ENCODE measurements around the gene SEMA5A. TPM values are rescaled to one million over a fixed set of nuclear protein-coding genes. Genes with fewer than 3 reads are reported as not detected.

Gene SEMA5A
- polyA plus RNA-seq, 1 experiment, result 98.4 TPM

DNA sequence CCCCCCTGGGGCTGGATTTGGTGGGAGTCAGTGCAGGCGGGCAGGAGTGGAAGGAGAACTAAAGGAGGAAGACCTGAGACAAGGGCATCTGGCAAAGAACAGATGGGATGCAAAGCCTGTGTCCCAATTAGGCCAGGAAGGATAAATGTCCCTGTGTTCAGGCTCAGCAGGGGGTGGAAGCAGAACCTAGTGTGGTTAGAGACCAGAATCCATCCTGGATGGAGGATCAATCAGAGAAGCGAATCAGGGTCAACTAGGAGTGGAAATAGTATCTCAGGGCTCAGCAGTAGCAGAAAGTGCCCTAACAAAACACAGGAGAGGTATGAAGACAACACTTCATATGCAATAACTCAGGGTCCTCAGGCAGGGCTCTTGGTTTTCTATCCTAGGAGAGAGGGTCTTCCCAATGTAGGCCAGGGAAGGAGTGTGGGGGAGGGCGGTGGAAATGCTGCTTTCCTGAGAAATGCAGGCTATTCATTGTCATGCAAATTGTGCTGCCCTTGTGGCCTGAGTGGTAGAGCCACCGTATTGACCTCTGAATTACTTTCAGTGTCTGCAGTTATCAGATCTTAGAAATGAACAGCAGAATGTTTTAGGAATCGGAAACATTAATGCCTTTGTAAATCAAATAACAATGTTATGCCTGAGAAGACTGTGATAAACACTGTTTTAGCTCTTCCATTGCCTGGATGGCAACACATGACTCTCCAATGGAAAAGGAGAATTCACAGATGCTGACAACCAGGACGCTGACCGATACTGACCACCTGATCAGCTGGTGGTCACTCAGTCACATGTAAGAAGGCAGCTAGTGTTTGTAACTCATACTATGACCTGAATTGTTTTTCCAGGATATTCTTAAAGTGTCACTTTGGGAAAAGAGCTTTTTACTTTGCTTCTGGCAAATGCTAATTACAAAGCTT, 323.6 kb downstream of the SEMA5A start:
- DNase-seq (ENCODE audit: low read depth), result no peak
- H3K27me3 ChIP-seq (ENCODE audit: control insufficient read depth, insufficient read depth, low read length), result no peaks in the 10 kb centered on the region
- TF ChIP-seq, protein P1, sequence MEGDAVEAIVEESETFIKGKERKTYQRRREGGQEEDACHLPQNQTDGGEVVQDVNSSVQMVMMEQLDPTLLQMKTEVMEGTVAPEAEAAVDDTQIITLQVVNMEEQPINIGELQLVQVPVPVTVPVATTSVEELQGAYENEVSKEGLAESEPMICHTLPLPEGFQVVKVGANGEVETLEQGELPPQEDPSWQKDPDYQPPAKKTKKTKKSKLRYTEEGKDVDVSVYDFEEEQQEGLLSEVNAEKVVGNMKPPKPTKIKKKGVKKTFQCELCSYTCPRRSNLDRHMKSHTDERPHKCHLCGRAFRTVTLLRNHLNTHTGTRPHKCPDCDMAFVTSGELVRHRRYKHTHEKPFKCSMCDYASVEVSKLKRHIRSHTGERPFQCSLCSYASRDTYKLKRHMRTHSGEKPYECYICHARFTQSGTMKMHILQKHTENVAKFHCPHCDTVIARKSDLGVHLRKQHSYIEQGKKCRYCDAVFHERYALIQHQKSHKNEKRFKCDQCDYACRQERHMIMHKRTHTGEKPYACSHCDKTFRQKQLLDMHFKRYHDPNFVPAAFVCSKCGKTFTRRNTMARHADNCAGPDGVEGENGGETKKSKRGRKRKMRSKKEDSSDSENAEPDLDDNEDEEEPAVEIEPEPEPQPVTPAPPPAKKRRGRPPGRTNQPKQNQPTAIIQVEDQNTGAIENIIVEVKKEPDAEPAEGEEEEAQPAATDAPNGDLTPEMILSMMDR (IDR thresholded peaks at IDR 0.05; ENCODE audit: insufficient read depth, low read depth, low read length), result no peak
- peaks cover 9% of the 10 kb centered on the region for H3K36me3 ChIP-seq (ENCODE audit: control insufficient read depth, insufficient read depth, low read length)
- H3K4me3 ChIP-seq (ENCODE audit: low read depth, low read length), result no peak overlapping the region
- CTCF ChIA-PET, result no interaction called here
- POLR2A ChIA-PET, result no interaction called here

DNA sequence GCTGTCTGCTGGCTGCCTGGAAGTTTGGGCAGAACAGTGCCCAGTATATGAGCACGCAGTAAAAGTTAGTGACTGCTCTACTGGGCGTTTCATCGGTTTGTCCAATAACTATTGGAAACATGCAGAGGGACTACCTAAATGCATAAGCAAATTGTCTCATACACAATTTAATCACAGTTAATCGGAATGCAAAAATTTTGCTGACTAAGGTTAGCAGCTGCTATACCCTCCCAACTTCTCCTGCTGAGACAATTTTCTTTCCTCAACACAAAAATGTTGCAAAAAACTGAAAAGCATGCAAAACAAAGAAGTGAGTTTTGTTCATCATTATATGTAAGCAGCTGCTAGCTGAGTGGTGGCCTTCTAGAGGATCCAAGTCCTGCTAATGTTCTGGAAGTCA, 327.5 kb downstream of the SEMA5A start:
- Histone ChIP-seq H3K4me3 (ENCODE audit: low read depth, low read length) (no peak overlapping the region), H3K36me3 (ENCODE audit: control insufficient read depth, insufficient read depth, low read length) (peaks cover 3% of the 10 kb centered on the region), H3K27me3 (ENCODE audit: control insufficient read depth, insufficient read depth, low read length) (no peaks in the 10 kb centered on the region)
- CTCF ChIA-PET, result interaction anchor here (1.3 kb wide), 1 partner anchor 326 kb away, joined by 3 read pairs; no protein-coding TSS in a partner anchor
- DNase-seq (ENCODE audit: low read depth), result no peak
- POLR2A ChIA-PET, result no interaction called here
- TF ChIP-seq, protein P1 (IDR thresholded peaks at IDR 0.05; ENCODE audit: insufficient read depth, low read depth, low read length), result no peak

DNA sequence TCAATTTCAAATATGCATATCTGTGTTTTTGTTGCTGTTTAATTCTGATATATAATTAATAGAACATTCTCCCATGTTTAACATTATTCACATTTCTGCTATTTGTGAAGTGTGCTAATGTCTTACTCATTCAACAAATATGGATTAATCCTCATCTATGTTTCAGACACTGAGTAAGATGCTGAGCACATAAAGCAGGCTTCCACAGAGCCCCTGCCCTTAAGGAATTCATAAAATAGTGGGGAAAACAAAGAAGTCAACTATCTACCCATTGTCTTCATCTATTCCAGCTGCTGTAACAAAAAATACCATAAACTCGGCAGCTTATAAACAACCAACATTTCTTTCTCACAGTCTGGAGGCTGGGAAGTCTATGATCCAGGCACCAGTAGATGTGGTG, 333.3 kb downstream of the SEMA5A start:
- ChIA-PET CTCF (no interaction called here), POLR2A (no interaction called here)
- Histone ChIP-seq H3K36me3 (ENCODE audit: control insufficient read depth, insufficient read depth, low read length) (peaks cover 2% of the 10 kb centered on the region; the same call in 1 of the 2 replicates), H3K4me3 (ENCODE audit: low read depth, low read length) (no peak overlapping the region), H3K27me3 (ENCODE audit: control insufficient read depth, insufficient read depth, low read length) (no peaks in the 10 kb centered on the region)
- no peak for DNase-seq (ENCODE audit: low read depth)
- TF ChIP-seq, protein P1 (IDR thresholded peaks at IDR 0.05; ENCODE audit: insufficient read depth, low read depth, low read length), result no peak

DNA sequence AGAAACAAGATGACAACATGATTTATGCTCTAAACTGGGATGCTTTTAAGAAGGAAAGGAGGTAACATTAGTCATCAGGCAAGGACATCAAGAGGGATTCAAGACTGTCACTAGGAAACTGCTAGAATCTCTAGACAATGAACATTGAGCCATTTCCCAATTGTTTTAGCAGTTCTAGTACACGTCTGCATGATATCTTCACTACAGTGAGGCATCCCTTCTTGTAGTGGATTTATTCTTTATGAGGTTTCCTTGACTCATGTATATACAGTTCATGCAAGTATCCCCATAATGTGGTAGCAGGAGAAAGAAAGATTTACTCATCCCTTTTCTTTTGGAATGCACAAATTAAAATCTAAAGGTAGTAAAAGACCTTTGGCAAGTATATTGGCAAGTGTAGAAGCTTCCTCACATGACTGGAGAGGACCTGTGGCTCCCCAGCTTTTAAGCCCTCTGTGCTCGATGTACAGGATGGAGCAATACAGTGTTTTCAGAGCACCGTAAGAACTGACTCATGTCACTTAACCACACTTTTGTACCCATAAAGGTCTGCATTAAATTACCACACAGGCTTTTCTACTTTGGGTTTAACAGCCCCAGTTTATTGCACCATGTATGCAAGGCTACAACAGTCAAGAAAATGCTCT, 335.9 kb downstream of the SEMA5A start:
- CTCF ChIA-PET, result interaction anchor here (0.5 to 1.0 kb wide), 4 partner anchors 23 to 334 kb away, joined by 3 to 4 read pairs (median 3); no protein-coding TSS in a partner anchor
- no peak for DNase-seq (ENCODE audit: low read depth)
- POLR2A ChIA-PET, result no interaction called here
- H3K27me3 ChIP-seq (ENCODE audit: control insufficient read depth, insufficient read depth, low read length), result no peaks in the 10 kb centered on the region
- H3K36me3 ChIP-seq (ENCODE audit: control insufficient read depth, insufficient read depth, low read length), result peaks cover 2% of the 10 kb centered on the region; the same call in 1 of the 2 replicates
- no peak overlapping the region for H3K4me3 ChIP-seq (ENCODE audit: low read depth, low read length)
- TF ChIP-seq, protein P1 (IDR thresholded peaks at IDR 0.05; ENCODE audit: insufficient read depth, low read depth, low read length), result no peak

DNA sequence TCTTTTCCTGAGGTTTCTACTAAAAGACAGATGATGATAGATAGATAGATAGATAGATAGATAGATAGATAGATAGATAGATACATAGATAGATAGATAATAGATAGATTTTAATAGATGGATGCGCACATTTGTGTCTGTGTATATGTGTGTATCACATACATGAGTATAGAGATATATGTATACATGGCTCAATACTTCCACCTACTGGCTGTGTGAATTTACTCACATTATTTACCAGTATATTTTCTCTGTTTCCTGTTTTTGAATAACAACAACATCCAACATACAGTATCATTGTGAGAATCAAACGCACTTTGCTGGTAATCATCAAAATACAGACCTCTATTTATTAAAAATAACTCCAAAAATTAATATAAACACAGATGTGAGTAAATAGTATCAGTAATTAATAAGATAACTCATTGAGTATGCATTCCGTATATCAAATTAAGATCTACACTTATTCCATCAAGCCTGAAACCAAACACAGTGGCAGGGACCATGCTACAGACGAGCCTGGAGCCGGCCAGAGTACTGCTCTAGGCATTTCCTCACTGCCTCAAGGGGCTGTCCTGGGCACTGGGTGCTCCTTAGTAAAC, 338.0 kb downstream of the SEMA5A start:
- H3K27me3 ChIP-seq (ENCODE audit: control insufficient read depth, insufficient read depth, low read length), result no peaks in the 10 kb centered on the region
- no peak overlapping the region for H3K4me3 ChIP-seq (ENCODE audit: low read depth, low read length)
- no peaks in the 10 kb centered on the region for H3K36me3 ChIP-seq (ENCODE audit: control insufficient read depth, insufficient read depth, low read length)
- DNase-seq (ENCODE audit: low read depth), result no peak
- TF ChIP-seq, protein P1 (IDR thresholded peaks at IDR 0.05; ENCODE audit: insufficient read depth, low read depth, low read length), result peak; percentile 33; the same call in 1 of the 2 replicates
- ChIA-PET POLR2A (no interaction called here), CTCF (interaction anchor here (0.6 to 2.1 kb wide), 23 partner anchors 9 to 452 kb away, joined by 3 to 14 read pairs (median 4); no protein-coding TSS in a partner anchor)

Data from BJ (cell line).